HG03378 (cell line): ENCODE data around the gene ARHGAP6.
A peak's percentile ranks its signal among the peaks of the same experiment; 100 is the strongest.

Experiments
- ATAC-seq: cut with Tn5 transposase; IDR thresholded peaks from one replicate; pipeline ENCODE4 v1.9.1; 2021; ENCODE audit warnings: mild to moderate bottlenecking, moderate library complexity; ENCODE audit not compliant: unreplicated experiment

The ARHGAP6 gene

GRCh38 chrX:11190745-11191510, 474.8 kb downstream of the ARHGAP6 start:
- ATAC-seq = no peak

GRCh38 chrX:11189097-11189496, 476.6 kb downstream of the ARHGAP6 start:
- ATAC-seq = no peak

- no peak for ATAC-seq
Measured at GRCh38 chrX:11188664-11189063, 477.1 kb downstream of the ARHGAP6 start.

GRCh38 chrX:11187001-11187400, 478.7 kb downstream of the ARHGAP6 start:
- no peak for ATAC-seq

GRCh38 chrX:11185861-11186260, 479.9 kb downstream of the ARHGAP6 start:
- ATAC-seq = no peak

GRCh38 chrX:11180571-11180970, 485.1 kb downstream of the ARHGAP6 start:
- no peak for ATAC-seq

- no peak for ATAC-seq
Measured at GRCh38 chrX:11172415-11172814, 493.3 kb downstream of the ARHGAP6 start.

GRCh38 chrX:11171956-11172355, 493.8 kb downstream of the ARHGAP6 start:
- ATAC-seq = no peak

GRCh38 chrX:11164433-11164832, 501.3 kb downstream of the ARHGAP6 start:
- ATAC-seq = no peak

- no peak for ATAC-seq
Measured at GRCh38 chrX:11159149-11159548, 506.6 kb downstream of the ARHGAP6 start.

- ATAC-seq = no peak
Measured at GRCh38 chrX:11151799-11152559, 513.7 kb downstream of the ARHGAP6 start.

GRCh38 chrX:11148401-11148800, 517.3 kb downstream of the ARHGAP6 start:
- ATAC-seq = no peak

GRCh38 chrX:11146411-11146810, 519.3 kb downstream of the ARHGAP6 start:
- no peak for ATAC-seq

GRCh38 chrX:11143931-11144678, 521.6 kb downstream of the ARHGAP6 start:
- peak; percentile 91 for ATAC-seq

- no peak for ATAC-seq
Measured at GRCh38 chrX:11138498-11139390, 527.0 kb downstream of the ARHGAP6 start.

GRCh38 chrX:11137543-11138139, 528.1 kb downstream of the ARHGAP6 start:
- ATAC-seq = no peak

- no peak for ATAC-seq
Measured at GRCh38 chrX:11135564-11136185, 530.0 kb downstream of the ARHGAP6 start.

GRCh38 chrX:11131146-11131545, 534.6 kb downstream of the ARHGAP6 start:
- no peak for ATAC-seq

- ATAC-seq = no peak
Measured at GRCh38 chrX:11130136-11130535, 535.6 kb downstream of the ARHGAP6 start.
